DMS114 treated with DMSO at 0.1 percent for 48 hours (cell line): Measurements from ENCODE around the gene BTBD19.
A peak's percentile ranks its signal among the peaks of the same experiment; 100 is the strongest.
"Not testable (repeated sequence)": the region's sequence is repeated elsewhere in the genome, so short reads cannot be mapped to it uniquely, and the experiment has no call there.

Experiments
- DNase-seq: peaks from one replicate; lab custom pipeline; 2025; ENCODE audit not compliant: unreplicated experiment; lab: John Stamatoyannopoulos, UW

BTBD19 gene

GRCh38 chr1:44807364-44808062, 810 bp upstream of the BTBD19 start:
- DNase-seq: no peak

GRCh38 chr1:44808938-44809917, 905 bp downstream of the BTBD19 start:
- DNase-seq: no peak

- no peak for DNase-seq
Observed at GRCh38 chr1:44810101-44810761, 1.9 kb downstream of the BTBD19 start.

GRCh38 chr1:44810762-44811105, 2.4 kb downstream of the BTBD19 start:
- not testable (repeated sequence) for DNase-seq

GRCh38 chr1:44811234-44811633, 2.9 kb downstream of the BTBD19 start:
- no peak for DNase-seq

GRCh38 chr1:44812822-44813543, 4.7 kb downstream of the BTBD19 start:
- no peak for DNase-seq

- DNase-seq: not testable (repeated sequence)
Observed at GRCh38 chr1:44815926-44816325, 7.6 kb downstream of the BTBD19 start.

- no peak for DNase-seq
Observed at GRCh38 chr1:44817307-44817706, 9.0 kb downstream of the BTBD19 start.

GRCh38 chr1:44817771-44818495, 9.6 kb downstream of the BTBD19 start:
- DNase-seq: no peak

- DNase-seq: peak; percentile 97
Observed at GRCh38 chr1:44819196-44819607, 10.9 kb downstream of the BTBD19 start.

GRCh38 chr1:44819608-44820327, 11.4 kb downstream of the BTBD19 start:
- peak; percentile 97 for DNase-seq

- DNase-seq: no peak
Observed at GRCh38 chr1:44820328-44821239, 12.3 kb downstream of the BTBD19 start.

GRCh38 chr1:44821240-44821715, 13.0 kb downstream of the BTBD19 start:
- no peak for DNase-seq

- no peak for DNase-seq
Observed at GRCh38 chr1:44822131-44822701, 13.9 kb downstream of the BTBD19 start.

GRCh38 chr1:44822981-44823451, 14.7 kb downstream of the BTBD19 start:
- no peak for DNase-seq

- DNase-seq: not testable (repeated sequence)
Observed at GRCh38 chr1:44824392-44824791, 16.1 kb downstream of the BTBD19 start.

- no peak for DNase-seq
Observed at GRCh38 chr1:44826375-44827196, 18.3 kb downstream of the BTBD19 start.
